Heart left ventricle (tissue), 13 donors: Measurements from ENCODE around the gene CMTM5.

Experiments
- CTCF ChIP-seq, 12 donors: fragments of 200-600 bp; sonication (generic) in 4 of 12; IDR thresholded peaks; one replicate each; pipeline versions ENCODE4 v1.5.0 to v1.8.0; 2018 to 2022; ENCODE audit warnings: antibody characterized with exemption in 12 of 12, mild to moderate bottlenecking in 5 of 12
- POLR2A ChIP-seq, 2 donors: fragments of 450-650 bp; IDR thresholded peaks; one replicate each; pipeline ENCODE4 v1.6.1; 2017; ENCODE audit warnings: antibody characterized with exemption in 2 of 2, mild to moderate bottlenecking in 2 of 2, moderate library complexity in 2 of 2
- donor health status: ischemic (EF 13 %, LVEDD 7.1; RV severe dilation, severe dysfunction).
- donor health status: DM: no; HTN: yes; CAD: no.
- donor health status: DM: no; HTN: no; CAD: no.
- donor health status: ischemic (EF 25% LVEDD 6.9; RV normal size, moderate dysfunction).
- donor health status: ischemic (EF 25% LVEDD 5.7; RV mildly dilated, moderate dysfunction).
- donor health status: ischemic (EF 35%, LVEDD 5.7; RV mildly dilated, moderate dysfunction).
- donor health status: nonischemic (EF 11% LVEDD 7.7; RV severe dilation, severe dysfunction).
- donor health status: DM: yes; HTN: yes; CAD: no.
- donor health status: PGD.
- donor health status: ischemic (EF 29% LVEDD 5.4; RV normal size, mild dysfunction).
- donor health status: nonischemic (EF 23%, LVEDD 6.1; RV moderate dilation, normal function).

- TF ChIP-seq CTCF (IDR thresholded peaks at IDR 0.05) (no peak), POLR2A (IDR thresholded peaks at IDR 0.05) (no peak)
Observed at GRCh38 chr14:23376482-23377197, at the start of gene CMTM5.
